ENCODE data around the gene AGBL4.

- TF ChIP-seq POLR2AphosphoS5 (IDR thresholded peaks at IDR 0.05; ENCODE audit: borderline replicate concordance, low read depth, low read length), result no peak
- no peak for TF ChIP-seq EZH2 (IDR thresholded peaks at IDR 0.05)
- no peak for TF ChIP-seq FOXP2 (optimal IDR thresholded peaks at IDR 0.05; ENCODE audit: control extremely low read depth, extremely low read length, insufficient read depth)
Observed at GRCh38 chr1:48643193-48643592, 1380.6 kb downstream of the AGBL4 start.

Data from SK-N-MC (cell line).